Activated CD4-positive, alpha-beta T cell treated with anti-CD3 and anti-CD28 coated beads, Interleukin-10, Interleukin-2, amounts not matched to agents 100 ng/mL and 50 ng/mL, durations not matched to agents 16 hours and 8 hours (primary cell): ENCODE results near the gene PRKCZ.
A peak's percentile ranks its signal among the peaks of the same experiment; 100 is the strongest.

Experiments used
- DNase-seq: peaks from one replicate; pipeline ENCODE4 v3.0.0-alpha.2; 2020

The PRKCZ gene

DNA sequence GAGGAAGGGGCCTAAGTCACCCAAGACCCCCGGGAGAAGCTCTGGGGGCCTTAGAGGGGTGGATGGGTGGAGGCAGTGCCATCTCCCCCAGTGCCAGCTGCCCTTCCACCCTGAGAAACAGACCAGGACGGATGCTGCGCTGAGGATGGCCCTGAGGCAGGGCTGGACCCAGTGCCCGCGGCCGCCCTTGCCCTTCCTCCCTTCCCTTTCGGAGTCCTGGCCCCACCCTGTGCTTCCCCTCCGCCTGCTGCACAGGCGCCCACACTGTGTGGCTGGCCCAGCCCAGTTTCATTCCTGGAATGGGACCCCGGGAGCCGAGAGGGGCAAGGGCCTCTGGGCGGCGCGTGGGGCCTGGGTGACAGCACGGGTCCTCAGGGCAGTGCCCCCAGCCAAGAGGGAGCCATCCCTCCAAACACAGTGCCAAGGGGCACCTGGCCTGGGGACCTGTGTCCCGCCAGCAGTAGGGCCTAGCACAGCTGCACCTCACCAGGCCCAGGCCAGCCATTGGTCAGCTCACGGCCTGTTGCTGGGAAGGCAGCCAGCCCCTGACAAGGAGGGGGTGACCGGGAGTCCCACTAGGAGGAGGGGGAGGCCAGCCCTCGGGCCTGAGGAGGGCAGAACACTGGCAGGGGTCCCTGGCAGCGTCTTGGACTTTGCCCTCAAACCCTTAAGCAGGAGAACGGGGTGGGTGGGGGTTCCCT is 164.5 kb downstream of the PRKCZ start:
- DNase-seq, result no peak

DNA sequence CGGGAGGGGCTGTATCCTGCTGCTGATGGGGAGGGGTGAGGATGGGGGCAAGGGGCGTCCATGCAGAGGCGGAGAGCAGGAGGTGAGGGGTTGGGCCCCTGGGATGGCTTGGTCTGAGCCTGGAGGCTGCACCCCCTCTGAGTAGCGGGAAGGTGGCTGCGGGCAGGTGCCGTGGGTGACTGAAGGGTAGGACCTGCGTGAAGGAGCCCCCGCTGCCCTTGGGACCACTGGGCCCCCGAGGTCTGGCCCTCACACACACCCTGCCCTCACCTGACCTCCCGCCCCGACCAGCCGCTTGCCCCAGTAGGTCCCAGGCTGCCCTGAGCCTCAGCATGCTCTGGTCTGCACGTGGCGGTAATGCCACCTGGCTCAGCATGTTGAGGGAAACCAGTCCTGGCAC is 165.1 kb downstream of the PRKCZ start:
- DNase-seq, result no peak

DNA sequence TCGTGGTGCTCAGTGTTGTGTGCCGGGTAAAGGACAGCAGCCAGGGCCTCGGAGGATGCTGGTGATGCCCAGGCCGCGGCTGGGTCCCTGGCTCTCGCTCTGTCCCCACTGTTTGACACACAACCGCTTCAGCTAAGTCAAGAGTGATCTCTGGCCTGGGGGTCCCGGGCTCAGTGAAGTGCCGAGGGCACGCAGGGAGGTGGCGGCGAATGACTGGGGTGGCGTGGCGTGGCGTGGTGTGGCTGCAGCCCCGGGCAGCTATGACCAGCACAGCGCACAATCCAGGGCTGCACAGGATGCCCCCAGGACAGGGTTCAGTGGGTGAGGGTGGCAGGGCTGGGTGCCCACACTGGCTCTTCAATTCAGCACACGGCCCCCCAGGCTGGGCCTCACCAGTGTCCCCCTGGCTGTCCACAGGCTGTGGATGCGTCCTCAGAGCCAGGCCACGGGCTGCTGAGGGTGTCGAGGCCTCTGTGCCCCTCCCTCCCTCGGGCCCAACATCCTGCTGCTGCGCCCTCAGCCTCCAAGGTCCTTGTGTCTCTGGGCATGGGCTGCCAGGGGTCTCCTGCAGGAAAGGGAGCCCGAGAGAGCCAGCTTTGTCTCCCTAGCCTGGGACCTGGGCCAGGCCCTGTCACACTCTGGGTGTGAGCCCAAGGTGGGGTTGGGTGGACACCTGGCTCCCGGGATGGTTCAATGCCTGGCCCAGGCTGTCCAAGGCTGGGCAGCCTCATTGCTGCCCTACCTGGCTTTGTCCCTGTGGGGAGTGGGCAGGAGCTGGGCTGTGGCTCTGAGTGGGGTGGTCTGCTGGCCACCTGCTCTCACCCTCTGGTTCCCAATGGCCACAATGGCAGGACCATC is 165.9 kb downstream of the PRKCZ start:
- DNase-seq, result no peak

DNA sequence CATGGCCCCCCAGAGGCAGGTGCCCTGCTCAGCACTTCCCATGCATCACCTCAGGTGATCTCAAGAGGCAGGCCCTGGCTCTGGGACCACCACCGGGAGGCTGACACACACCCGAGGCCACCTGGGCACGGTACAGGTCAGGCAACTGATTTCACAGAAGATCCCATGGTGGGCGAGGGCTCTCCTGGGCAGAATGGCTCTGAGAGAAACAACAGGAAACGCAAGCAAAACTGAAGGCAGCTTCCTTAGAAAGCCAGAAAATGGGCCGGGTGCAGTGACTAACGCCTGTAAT is 166.5 kb downstream of the PRKCZ start:
- no peak for DNase-seq

DNA sequence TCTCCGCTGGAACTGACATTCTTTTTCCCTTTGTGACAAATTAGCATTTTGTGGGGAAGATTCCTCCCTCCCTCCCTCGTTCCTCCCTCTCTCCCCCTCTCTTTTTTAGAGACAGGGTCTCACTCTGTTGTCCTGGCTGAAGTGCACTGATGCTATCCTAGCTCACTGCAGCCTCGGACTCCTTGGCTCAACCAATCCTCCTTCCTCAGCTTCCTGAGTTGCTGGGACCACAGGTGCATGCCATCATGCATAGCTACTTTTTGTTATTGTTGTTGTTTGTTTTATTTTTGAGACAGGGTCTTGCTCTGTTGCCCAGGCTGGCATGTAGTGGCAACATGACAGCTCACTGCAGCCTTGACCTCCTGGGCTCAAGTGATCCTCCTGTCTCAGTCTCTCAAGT is 171.1 kb downstream of the PRKCZ start:
- no peak for DNase-seq

DNA sequence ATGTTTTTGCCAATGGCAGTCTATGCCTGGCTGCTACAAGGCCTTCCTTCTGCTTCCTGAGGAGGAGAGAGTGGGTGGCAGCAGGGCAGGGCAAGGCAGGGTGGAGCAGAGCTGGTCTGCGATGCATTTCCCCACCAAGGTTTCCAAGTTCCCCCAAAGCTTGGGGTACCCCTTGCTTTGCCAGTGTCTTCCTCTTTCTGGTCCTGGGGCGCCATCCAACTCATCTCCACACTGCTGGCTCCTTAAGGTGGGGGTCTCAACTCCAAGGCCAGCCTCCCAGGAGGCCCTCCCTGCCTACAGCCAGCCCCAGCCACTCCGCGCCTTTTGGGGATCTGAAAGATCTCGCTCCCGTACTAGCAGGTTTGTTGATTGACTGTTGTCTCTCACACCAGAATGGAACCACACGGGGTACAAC is 174.0 kb downstream of the PRKCZ start:
- DNase-seq, result no peak

DNA sequence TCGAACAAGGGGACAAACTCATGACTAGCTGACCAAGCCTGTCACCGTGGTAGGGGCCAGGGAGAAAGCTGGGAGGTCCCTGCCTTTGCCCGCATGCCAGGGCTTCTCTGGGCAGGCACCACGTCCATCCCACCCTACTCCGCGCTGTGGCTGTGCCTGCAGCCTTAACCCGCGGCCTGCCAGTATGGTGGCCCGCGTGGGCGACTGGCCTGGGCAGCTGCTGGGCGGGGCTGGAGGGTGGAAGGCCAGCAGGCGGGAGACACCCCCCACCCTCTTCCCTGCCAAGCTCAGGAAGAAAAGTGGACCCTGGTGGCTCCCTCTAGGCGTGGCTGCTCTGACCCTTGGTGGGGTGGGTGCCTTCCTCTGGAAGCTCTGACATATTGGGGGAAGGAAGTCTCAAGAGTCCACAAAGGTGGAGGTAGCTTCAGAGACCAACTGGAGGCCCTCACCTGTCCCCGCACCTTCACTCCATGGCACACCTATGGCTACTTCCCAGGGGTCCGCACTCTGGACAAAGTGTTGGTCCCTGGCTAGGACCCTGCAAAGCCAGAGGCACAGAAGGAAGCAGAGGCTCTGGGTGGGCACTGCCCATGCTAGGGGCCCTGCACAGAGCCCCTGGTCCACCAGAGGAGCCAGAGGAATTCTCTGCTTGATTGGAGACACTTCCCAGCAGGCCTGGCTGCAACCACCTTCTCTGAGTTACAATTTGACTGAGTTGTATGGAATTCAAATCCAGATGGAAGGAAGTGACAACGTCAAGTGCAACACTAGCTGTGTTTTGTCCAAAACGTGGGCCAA is 174.6 kb downstream of the PRKCZ start:
- DNase-seq, result no peak

DNA sequence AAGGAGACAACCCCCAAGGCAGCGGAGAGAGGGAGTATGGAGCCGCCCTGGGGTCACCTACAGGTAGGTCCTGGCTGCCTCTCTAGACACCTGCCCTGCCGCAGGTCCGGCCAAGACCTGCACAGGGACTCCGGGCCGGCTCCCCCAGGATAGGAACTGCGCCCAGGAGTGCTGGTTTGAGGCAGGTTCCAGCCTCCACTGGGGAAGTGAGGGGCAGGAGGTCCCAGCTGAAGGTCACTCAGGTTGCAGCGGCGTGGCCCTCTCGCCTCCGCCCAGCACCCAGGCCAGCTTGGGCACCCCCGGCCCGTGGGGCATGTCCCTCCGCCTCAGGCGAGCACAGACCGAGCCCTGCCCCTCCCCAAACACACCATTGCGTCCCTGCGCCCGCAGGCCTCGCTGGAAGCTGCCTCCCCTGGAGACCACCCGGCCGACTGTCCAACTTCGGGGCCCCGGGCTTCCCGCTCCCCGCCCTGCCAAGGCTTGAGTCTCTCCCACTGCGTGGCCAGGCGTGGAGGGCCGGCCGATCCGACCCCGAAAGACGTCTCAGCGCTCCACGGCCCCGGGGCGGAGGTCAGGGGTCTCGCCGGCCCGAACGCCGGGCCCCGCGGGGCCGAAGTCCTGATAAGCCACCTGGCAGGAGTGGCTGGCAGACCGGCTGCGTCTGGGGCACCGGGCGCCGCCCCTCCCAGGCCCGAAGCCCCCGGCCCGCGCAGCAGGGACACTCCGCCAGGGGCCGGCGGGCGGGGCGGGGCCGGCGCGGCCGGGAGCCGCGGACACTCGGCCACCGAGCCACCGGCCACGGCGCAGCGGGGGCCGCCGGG is 176.5 kb downstream of the PRKCZ start:
- DNase-seq, result no peak

DNA sequence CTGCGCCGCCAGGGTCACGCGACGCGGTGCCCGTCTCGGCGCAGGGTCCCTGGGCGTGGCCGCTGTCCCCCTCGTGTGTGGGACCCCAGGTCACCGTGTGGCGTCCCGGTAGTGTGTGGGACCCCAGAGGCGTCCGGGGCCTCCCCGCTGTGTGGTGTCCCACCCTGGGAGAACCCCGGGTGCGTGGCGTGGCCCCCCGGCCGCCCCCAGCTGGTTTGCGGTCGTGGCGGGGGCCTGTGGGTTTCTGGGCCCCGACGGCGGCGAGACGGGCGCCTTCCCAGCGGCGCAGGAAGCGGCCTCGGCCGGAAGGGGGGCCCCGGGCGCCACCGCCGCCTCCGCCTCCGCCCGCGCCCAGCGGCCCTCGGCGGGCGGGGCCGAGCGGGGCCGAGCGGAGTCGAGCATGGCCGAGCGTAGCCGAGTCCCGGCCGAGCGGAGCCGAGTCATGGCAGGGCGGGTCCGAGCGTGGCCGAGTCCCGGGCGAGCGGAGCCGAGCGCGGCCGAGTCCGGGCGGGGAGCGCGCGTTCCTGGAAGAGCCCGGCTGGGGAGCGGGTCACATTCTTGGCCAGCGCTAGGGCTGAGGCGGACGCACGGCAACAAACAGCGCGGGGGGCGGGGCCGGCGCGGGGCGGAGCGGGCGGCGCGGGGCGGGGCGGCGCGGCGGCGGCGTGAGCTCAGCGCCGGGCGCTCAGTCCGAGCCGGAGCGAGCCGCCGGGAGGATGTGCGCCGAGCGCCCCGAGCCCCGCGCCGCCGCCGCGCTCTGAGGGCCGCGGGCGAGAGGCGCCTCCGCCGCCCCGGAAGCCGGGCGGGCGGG is 177.3 kb downstream of the PRKCZ start:
- DNase-seq, result peak; percentile 98

DNA sequence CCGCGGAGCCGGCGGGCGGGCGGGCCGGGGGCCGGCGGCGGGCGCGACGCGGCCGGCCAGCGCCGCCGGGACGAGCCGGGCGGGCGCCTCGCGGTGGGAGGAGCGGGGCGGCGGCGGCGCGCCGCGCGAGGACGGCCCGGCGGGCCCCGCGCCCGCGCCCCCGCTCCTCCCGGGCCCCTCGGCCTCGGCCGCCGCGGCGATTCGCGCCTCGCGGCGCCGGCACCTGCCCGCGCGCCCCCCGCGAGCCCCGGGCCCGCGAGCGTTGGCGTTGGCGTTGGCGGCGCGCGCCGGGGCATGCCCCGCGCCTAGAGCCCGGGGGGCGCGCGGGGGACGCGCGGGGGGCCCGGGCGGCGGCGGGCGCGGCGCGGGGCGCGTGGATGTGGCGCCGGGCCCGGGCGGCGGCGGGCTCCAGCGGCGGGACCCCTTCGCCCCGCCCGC is 178.0 kb downstream of the PRKCZ start, which contains the start of gene SKI:
SKI (plus strand) TSS at position 163 of the 438 bp plus-strand sequence. CDS start 448 bp downstream, outside the sequence.
- no peak for DNase-seq

DNA sequence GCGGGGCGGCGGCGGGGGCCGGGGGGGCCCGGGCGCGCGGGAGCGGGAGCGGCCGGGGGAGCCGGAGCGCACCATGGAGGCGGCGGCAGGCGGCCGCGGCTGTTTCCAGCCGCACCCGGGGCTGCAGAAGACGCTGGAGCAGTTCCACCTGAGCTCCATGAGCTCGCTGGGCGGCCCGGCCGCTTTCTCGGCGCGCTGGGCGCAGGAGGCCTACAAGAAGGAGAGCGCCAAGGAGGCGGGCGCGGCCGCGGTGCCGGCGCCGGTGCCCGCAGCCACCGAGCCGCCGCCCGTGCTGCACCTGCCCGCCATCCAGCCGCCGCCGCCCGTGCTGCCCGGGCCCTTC is 178.5 kb downstream of the PRKCZ start:
- peak; percentile 39 for DNase-seq

DNA sequence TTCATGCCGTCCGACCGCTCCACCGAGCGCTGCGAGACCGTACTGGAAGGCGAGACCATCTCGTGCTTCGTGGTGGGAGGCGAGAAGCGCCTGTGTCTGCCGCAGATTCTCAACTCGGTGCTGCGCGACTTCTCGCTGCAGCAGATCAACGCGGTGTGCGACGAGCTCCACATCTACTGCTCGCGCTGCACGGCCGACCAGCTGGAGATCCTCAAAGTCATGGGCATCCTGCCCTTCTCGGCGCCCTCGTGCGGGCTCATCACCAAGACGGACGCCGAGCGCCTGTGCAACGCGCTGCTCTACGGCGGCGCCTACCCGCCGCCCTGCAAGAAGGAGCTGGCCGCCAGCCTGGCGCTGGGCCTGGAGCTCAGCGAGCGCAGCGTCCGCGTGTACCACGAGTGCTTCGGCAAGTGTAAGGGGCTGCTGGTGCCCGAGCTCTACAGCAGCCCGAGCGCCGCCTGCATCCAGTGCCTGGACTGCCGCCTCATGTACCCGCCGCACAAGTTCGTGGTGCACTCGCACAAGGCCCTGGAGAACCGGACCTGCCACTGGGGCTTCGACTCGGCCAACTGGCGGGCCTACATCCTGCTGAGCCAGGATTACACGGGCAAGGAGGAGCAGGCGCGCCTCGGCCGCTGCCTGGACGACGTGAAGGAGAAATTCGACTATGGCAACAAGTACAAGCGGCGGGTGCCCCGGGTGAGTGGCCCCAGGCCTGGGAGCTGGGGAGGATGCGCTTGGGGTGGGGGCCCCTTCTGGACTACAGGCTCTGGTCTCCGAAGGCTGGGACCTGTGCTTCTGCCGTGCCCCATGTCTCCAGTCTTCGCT is 179.0 kb downstream of the PRKCZ start:
- peak; percentile 78 for DNase-seq

DNA sequence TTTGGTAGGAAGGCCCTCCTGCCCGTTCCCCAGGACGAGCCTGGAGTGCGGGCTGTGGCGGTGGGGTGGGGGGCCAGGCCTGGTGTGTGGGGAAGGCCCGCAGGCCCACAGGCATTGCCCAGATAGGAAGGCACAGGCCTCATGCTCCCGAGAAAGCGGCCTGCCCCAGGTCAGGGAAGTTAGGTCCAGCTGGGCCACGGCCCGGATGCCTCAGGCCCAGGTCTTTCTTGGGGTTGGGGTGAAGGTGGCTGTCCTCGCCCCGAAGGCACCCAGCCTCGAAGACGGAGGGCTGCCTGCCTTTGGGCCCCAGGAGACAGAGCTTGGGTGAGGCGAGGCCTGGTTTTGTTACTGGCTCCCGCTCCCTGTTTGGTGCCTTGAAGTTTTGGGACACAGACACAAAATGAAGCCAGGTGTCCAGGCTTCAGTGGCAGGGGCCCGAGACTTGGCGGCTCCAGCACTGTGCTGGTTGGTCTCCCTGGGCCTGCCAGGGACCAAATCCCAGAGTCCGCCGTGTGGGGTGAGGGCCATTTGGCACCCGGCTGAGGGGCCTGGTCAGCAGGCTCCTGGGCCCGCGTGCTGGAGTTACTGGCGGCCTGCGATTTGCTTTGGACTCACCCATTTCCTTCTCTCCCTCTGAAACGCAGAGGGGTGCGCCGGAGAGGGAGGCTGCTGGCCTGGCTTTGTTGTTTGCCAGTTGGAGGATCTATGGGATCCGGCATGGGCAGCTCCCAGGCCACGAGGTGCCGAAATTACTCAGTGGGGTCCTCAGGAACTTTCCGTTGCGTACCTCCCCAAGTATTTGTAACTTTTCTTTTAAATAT is 179.9 kb downstream of the PRKCZ start:
- DNase-seq, result peak; percentile 33

DNA sequence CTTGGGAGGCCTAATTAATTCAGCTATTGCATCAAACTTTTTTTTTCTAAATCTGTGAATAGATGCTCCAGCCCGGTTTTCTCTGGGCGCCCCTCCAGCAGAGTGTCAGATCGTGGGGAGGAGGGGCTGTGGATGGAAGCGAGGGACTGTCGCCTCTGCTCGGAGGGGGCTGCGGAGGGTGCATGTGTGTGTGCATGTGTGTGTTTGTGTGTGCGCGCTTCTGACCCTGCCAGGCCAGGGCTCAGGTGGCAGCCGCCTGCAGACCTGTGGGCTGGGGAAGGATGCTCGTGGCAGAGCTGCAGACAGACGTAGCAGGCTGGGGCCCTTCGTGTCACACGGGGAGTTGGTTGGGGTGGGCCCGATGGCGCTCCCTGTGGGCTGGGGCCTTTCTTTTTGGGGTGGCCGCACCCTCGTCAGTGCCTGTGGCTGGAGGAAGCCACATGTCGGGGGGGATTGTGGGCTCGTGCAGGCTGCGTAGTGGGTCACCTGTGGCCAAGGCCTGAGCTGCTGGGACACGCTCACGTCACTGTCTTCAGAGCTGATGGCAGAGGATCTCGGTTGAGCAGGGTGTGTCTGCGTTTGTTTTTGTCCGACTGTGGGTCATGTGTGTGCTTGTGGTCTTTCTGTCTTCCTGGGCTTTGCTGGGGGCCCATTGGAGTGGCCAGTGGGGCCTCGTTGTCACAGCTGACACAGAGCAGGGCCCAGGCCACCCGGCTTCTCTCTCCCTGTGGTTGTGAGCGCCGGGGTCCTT is 180.7 kb downstream of the PRKCZ start:
- DNase-seq, result peak; percentile 49

DNA sequence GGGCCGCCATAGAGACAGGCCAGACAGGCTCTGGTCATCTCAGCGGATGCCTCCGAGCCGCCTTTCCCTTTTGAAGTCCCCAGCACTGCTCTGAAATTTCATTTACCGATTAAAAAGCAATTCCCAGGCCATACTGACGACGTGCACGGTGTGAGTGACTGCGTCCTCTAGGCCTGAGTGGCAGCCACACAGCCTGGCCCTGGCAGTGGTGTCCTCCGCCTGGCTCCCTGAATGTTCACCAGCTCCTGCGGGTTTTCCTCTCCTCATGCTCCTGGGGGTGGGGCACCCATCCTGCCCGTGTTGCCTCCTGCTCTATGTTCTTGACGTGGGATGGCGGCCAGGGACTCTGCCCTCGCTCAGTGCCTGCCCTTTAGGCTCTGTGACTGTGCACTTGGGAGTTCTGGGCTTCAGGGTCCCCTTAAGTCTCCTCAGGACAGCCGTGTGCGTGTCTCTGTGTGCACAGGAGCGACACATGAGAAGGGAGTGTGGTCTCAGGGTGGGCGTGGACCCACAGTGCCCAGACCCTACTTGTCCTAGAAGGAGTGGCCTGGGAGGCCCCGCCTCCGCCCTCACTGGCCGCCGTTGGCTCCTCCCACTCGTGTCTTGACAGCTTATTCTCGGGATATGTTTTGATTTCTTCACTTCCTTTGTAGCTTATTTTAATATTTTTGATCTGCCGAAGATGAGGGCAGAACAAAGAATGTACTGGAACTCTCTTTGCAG is 181.5 kb downstream of the PRKCZ start:
- peak; percentile 79 for DNase-seq

DNA sequence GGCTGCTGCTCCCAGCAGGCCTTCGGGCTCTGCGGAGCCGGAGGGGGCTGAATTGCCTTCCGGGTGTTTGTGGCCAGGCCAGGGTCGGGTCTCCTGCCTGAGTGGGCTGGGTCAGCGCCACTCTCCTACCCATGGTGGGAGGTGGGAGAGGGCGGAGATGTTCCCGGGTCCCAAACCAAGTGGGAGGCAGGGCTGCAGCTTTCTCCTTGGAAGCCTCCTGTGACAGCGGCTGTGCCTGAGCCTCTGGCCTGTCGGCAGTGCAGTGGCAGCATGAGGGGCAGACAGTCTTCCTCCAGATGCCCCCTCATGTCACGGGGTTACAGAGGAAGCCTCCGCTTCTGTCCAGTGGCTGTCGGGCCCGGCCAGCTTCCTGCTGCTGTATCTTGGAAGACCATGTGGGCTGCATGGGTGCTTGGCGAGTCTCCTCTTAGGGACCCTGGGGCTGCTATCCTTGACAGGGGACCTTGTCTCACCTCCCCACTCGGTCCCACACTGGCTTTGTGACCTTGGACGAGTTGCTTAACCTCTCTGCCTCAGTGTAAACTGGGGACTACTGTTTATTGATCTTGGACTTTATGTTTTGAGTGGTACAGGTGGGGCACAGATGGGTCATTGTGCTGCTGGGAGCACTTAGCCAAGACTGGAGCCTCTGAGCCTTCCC is 182.2 kb downstream of the PRKCZ start:
- no peak for DNase-seq

DNA sequence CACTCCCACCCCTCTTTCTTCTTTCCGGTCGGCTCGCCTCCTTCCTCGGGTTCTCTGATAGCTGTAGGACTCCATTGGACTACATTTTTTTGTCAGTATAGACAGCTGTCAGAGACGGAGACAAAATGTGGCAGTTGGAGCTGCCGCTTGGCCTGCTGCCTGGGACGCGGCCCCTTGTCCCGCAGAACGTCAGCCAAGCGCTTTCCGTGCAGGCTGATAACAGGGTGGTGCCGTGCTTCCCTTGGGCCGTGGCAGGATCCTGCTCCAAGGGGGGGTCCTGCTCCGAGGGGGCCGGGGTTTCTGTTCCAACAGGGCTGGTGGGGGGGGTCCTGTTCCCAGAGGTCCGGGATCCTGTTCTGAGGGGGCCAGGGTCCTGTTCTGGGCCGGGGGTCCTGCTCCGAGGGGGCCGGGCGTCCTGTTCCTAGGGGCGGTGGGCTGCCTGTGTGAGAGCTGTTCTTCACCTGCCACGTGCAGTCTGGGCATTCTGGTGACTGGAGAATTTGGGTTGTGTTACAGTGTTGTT is 182.8 kb downstream of the PRKCZ start:
- no peak for DNase-seq

DNA sequence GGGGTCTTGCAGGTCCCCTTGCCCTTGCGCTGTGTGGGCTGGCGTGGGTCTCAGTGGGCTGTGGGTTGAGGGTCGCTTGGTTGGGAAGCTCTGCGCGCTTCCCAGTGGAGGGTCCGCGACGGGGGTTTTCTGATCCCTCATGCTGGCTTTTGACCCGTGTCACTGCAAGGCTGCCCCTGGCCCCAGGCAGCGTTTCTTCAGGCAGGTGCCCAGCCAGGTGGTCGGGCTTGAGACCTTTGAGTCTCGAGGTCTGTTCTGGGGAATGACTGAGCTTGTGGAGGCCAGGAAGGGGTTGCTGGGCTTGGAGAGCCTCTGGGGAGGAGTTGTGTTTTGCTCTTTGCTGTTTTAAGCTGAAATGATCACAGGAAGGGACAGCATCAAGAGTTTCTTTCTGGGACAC is 183.3 kb downstream of the PRKCZ start:
- no peak for DNase-seq
